ENCODE results near the gene RBM33. TPM values are rescaled to one million over a fixed set of nuclear protein-coding genes. Genes with fewer than 3 reads are reported as not detected.

Gene RBM33
- total RNA-seq, 1 experiment from 2014 or later = 80.5 TPM

GRCh38 chr7:155714702-155715101 is 70.2 kb downstream of the RBM33 start:
- peaks cover 22% of the 10 kb centered on the region for H3K36me3 Mint-ChIP-seq (ENCODE audit: insufficient read depth, unreplicated experiment)

GRCh38 chr7:155715111-155715805 is 70.8 kb downstream of the RBM33 start:
- intact Hi-C loops (cut with micrococcal nuclease) = no loop called here
- POLR2A ChIA-PET = interaction anchor here (0.5 kb wide), 1 partner anchor 931 kb away, joined by 3 read pairs; no protein-coding TSS in a partner anchor

More at GRCh38 chr7:155714702-155715101, 70.2 kb downstream of the RBM33 start:
- BruUV-seq (replicated peaks) = no TSS peak
- H3K27ac Mint-ChIP-seq (ENCODE audit: low read depth, unreplicated experiment) = peak overlapping the region; percentile 20
- H3K4me1 Mint-ChIP-seq (ENCODE audit: insufficient read depth, unreplicated experiment) = peaks cover 21% of the 10 kb centered on the region
- intact Hi-C loops (cut with micrococcal nuclease) = no loop called here
- DNase-seq (ENCODE audit: unreplicated experiment) = no peak
- CTCF ChIA-PET = no interaction called here
- H3K9me3 Mint-ChIP-seq (ENCODE audit: unreplicated experiment) = no peaks in the 10 kb centered on the region
- no peak for TF ChIP-seq CTCF (IDR thresholded peaks at IDR 0.05; ENCODE audit: unreplicated experiment)
- no peak overlapping the region for H3K4me3 Mint-ChIP-seq (ENCODE audit: unreplicated experiment)
- POLR2A ChIA-PET = interaction anchor here (0.5 kb wide), 1 partner anchor 479 kb away, joined by 3 read pairs; no protein-coding TSS in a partner anchor
- H3K27me3 Mint-ChIP-seq (ENCODE audit: insufficient read depth, unreplicated experiment) = no peaks in the 10 kb centered on the region

GRCh38 chr7:155717010-155717744 is 72.7 kb downstream of the RBM33 start:
- CTCF ChIA-PET = interaction anchor here (0.5 to 1.5 kb wide), 2 partner anchors 29 to 118 kb away, joined by 3 to 6 read pairs; no protein-coding TSS in a partner anchor
- no peaks in the 10 kb centered on the region for H3K27me3 Mint-ChIP-seq (ENCODE audit: insufficient read depth, unreplicated experiment)

More at GRCh38 chr7:155715111-155715805, 70.8 kb downstream of the RBM33 start:
- Mint-ChIP-seq H3K4me3 (ENCODE audit: unreplicated experiment) (no peak overlapping the region), H3K27me3 (ENCODE audit: insufficient read depth, unreplicated experiment) (no peaks in the 10 kb centered on the region), H3K4me1 (ENCODE audit: insufficient read depth, unreplicated experiment) (peaks cover 21% of the 10 kb centered on the region), H3K9me3 (ENCODE audit: unreplicated experiment) (no peaks in the 10 kb centered on the region), H3K36me3 (ENCODE audit: insufficient read depth, unreplicated experiment) (peaks cover 25% of the 10 kb centered on the region), H3K27ac (ENCODE audit: low read depth, unreplicated experiment) (no peak overlapping the region)
- no peak for TF ChIP-seq CTCF (IDR thresholded peaks at IDR 0.05; ENCODE audit: unreplicated experiment)
- DNase-seq (ENCODE audit: unreplicated experiment) = no peak
- no TSS peak for BruUV-seq (replicated peaks)
- CTCF ChIA-PET = interaction anchor here (0.7 kb wide), 1 partner anchor 788 kb away, joined by 5 read pairs; no protein-coding TSS in a partner anchor

More at GRCh38 chr7:155717010-155717744, 72.7 kb downstream of the RBM33 start:
- TF ChIP-seq CTCF (IDR thresholded peaks at IDR 0.05; ENCODE audit: unreplicated experiment) = no peak
- peaks cover 41% of the 10 kb centered on the region for H3K36me3 Mint-ChIP-seq (ENCODE audit: insufficient read depth, unreplicated experiment)
- H3K4me1 Mint-ChIP-seq (ENCODE audit: insufficient read depth, unreplicated experiment) = peaks cover 21% of the 10 kb centered on the region
- H3K9me3 Mint-ChIP-seq (ENCODE audit: unreplicated experiment) = no peaks in the 10 kb centered on the region
- BruUV-seq (replicated peaks) = no TSS peak
- POLR2A ChIA-PET = interaction anchor here (1.2 kb wide), 1 partner anchor 9 kb away, joined by 4 read pairs; no protein-coding TSS in a partner anchor
- H3K27ac Mint-ChIP-seq (ENCODE audit: low read depth, unreplicated experiment) = no peak overlapping the region
- intact Hi-C loops (cut with micrococcal nuclease) = no loop called here
- H3K4me3 Mint-ChIP-seq (ENCODE audit: unreplicated experiment) = no peak overlapping the region
- no peak for DNase-seq (ENCODE audit: unreplicated experiment)

Measured in MCF 10A (cell line).